DMS79 treated with DMSO at 0.1 percent for 48 hours (cell line): Measurements from ENCODE around the gene CIB2.

ENCODE experiments used
- DNase-seq: peaks from one replicate; lab custom pipeline; 2025; lab: John Stamatoyannopoulos, UW

The CIB2 gene

GRCh38 chr15:78107471-78107870 is 23.8 kb downstream of the CIB2 start:
- no peak for DNase-seq

- DNase-seq: no peak
These were observed 25.6 kb downstream of the CIB2 start for GRCh38 chr15:78105476-78106241.

GRCh38 chr15:78104566-78105475 is 26.4 kb downstream of the CIB2 start:
- DNase-seq: no peak

- DNase-seq: no peak
These were observed 27.1 kb downstream of the CIB2 start for GRCh38 chr15:78104119-78104479.

- no peak for DNase-seq
These were observed 27.7 kb downstream of the CIB2 start for GRCh38 chr15:78103406-78104118.

GRCh38 chr15:78102741-78103140 is 28.5 kb downstream of the CIB2 start:
- DNase-seq: no peak

- no peak for DNase-seq
These were observed 29.0 kb downstream of the CIB2 start for GRCh38 chr15:78102211-78102610.

GRCh38 chr15:78101423-78102105 is 29.7 kb downstream of the CIB2 start:
- no peak for DNase-seq

GRCh38 chr15:78100886-78101285 is 30.4 kb downstream of the CIB2 start:
- DNase-seq: no peak

GRCh38 chr15:78098131-78098755 is 33.0 kb downstream of the CIB2 start:
- DNase-seq: no peak

GRCh38 chr15:78097667-78098066 is 33.6 kb downstream of the CIB2 start:
- no peak for DNase-seq

- DNase-seq: no peak
These were observed 37.8 kb downstream of the CIB2 start for GRCh38 chr15:78093242-78094020.

- DNase-seq: peak; percentile 1
These were observed 38.8 kb downstream of the CIB2 start, which contains the start of gene SH2D7 for GRCh38 chr15:78092261-78093041. TSS of gene SH2D7 (plus strand) at chr15:78092561. CDS start at chr15:78092585, 24 bp downstream.

GRCh38 chr15:78090422-78091063 is 40.7 kb downstream of the CIB2 start:
- DNase-seq: no peak

GRCh38 chr15:78088773-78089080 is 42.5 kb downstream of the CIB2 start:
- no peak for DNase-seq

- DNase-seq: no peak
These were observed 43.1 kb downstream of the CIB2 start for GRCh38 chr15:78087951-78088772.

GRCh38 chr15:78085928-78086327 is 45.3 kb downstream of the CIB2 start:
- DNase-seq: no peak

GRCh38 chr15:78084449-78084750 is 46.8 kb downstream of the CIB2 start:
- DNase-seq: no peak
